Epithelial cell of prostate (primary cell): ENCODE measurements around the gene PSMC4.
"Not testable (repeated sequence)": the region's sequence is repeated elsewhere in the genome, so short reads cannot be mapped to it uniquely, and the experiment has no call there.

Experiments
- DNase-seq: peaks from one replicate; pipeline ENCODE4 v3.0.0-alpha.2; 2011; ENCODE audit warnings: low read depth, low spot score
- H3K27ac ChIP-seq: fragments of 450-650 bp; 2 replicates; pipeline ENCODE4 v1.5.1; 2017; ENCODE audit warnings: mild to moderate bottlenecking

The PSMC4 gene

GRCh38 chr19:39942366-39942730 is 28.6 kb upstream of the PSMC4 start:
- no peak for DNase-seq
- no peak overlapping the region for H3K27ac ChIP-seq

DNA sequence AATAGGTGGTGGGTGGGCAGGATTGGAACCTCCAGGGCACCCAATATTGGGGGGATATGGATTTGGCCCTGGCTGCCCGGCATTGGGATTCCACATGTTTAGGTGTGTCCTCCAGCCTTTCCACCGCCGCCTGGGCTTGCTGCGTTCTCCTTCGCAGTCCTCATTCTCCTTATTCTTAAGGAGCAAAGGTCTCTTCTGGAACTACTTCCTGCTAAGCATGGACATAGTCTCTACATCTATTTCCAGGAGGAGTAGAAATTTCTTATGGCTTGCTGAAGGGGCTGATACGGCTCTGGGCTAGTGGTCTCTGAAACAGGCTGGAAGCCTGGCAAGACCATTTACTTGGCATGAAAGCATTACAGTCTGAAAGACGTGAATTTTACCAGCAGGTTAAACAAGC is 27.4 kb upstream of the PSMC4 start:
- H3K27ac ChIP-seq, result peak overlapping the region; percentile 47
- no peak for DNase-seq

DNA sequence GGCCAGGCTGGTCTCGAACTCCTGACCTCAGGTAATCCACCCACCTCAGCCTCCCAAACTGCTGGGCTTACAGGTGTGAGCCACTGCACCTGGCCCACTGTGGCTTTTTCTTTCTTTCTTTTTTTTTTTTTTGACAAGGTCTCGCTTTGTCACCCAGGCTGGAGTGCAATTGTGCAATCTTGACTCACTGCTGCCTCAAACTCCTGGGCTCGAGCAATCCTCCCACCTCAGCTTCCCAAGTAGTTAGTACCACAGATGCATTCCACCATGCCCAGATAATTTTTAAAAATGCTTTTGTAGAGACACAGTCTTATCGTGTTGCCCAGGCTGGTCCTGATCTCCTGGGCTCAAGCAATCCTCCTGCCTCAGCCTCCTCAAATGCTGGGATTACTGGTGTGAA is 24.4 kb upstream of the PSMC4 start:
- DNase-seq, result no peak
- no peak overlapping the region for H3K27ac ChIP-seq

GRCh38 chr19:39949026-39949747 is 21.8 kb upstream of the PSMC4 start:
- DNase-seq, result no peak
- H3K27ac ChIP-seq, result no peak overlapping the region

GRCh38 chr19:39951065-39951650 is 19.8 kb upstream of the PSMC4 start:
- DNase-seq, result no peak
- H3K27ac ChIP-seq, result no peak overlapping the region

DNA sequence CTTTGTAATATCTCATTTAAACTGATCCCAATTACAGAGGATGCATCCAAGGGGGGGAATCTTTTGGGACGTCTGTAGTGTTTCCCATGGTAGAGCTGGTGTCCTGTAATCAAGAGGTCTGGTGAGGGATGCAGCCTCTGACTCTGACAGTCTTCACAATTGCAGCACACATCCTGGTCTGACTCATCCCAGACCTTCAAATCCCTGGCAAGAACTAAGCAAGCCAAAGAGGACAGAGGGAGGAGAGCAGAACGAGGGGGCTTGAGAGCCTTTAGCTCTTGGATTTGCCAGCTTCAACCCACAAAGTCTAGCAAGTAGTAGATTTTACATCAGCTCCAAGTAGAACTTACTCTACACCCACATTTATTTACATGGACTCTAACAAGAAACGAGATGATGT is 19.3 kb upstream of the PSMC4 start:
- no peak overlapping the region for H3K27ac ChIP-seq
- peak; percentile 31 for DNase-seq

- no peak overlapping the region for H3K27ac ChIP-seq
- no peak for DNase-seq
These were observed 17.1 kb upstream of the PSMC4 start for GRCh38 chr19:39953915-39954314.

DNA sequence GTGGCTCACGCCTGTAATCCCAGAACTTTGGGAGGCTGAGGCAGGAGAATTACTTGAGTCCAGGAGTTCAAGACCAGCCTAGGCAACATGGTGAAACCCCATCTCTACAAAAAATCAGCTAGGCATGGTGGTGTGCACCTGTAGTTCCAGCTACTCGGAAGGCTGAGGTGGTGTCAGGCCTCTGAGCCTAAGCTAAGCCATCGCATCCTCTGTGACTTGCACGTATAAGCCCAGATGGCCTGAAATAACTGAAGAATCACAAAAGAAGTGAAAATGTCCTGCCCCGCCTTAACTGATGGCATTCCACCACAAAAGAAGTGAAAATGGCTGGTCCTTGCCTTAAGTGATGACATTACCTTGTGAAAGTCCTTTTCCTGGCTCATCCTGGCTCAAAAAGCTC is 13.1 kb upstream of the PSMC4 start:
- not testable (repeated sequence) for H3K27ac ChIP-seq, DNase-seq

DNA sequence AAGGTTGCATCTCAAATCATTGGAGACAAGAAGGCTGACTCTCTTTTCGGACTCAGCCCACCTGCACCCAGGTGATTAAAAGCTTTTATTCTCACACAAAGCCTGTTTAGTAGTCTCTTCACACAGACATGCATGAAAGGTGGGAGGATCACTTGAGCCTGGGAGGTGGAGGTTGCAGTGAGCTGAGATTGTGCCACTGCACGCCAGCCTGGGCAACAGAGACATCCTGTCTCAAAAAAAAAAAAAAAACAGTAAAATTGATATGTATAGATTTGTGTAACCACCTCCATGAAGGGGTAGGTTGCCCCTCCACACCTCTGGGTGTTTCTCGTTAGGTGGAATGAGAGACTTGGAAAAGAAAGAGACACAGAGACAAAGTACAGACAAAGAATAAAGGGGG is 12.0 kb upstream of the PSMC4 start:
- not testable (repeated sequence) for DNase-seq, H3K27ac ChIP-seq

- not testable (repeated sequence) for DNase-seq, H3K27ac ChIP-seq
These were observed 11.6 kb upstream of the PSMC4 start for GRCh38 chr19:39959407-39959806.

- no peak overlapping the region for H3K27ac ChIP-seq
- no peak for DNase-seq
These were observed 7.1 kb upstream of the PSMC4 start for GRCh38 chr19:39963898-39964297.

DNA sequence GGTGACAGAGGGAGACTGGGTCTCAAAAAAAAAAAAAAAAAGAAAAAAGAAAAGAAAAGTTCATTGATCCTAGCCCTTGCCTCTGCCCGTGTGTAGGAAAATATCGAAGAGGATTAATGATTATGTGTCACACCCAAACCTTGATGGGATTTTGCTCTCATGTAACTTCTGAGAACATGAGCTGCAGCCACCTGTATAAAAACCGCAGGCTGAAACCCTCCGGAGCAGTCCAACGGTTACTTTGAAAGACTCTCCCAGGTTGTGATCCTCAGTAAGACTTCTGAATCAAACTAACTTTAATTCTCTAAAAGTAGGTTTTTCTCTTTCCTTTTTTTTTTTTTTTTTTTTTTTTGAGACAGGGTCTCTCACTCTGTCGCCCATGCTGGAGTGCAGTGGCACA is 4.3 kb upstream of the PSMC4 start:
- DNase-seq, result no peak
- no peak overlapping the region for H3K27ac ChIP-seq

DNA sequence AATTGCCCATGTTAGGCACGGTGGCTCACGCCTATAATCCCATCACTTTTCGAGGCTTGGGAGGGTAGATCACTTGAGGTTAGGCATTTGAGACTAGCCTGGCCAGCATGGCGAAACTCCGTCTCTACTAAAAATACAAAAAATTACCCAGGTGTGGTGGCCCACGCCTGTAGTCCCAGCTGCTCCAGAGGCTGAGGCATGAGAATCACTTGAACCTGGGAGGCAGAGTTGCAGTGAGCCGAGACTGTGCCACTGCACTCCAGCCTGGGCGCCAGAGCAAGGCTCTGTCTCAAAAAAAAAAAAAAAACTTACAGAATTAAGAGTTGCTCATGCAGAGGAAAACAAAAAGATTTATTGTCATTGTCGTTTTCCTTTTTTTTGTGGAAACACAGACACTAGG is 3.4 kb upstream of the PSMC4 start:
- H3K27ac ChIP-seq, result no peak overlapping the region
- DNase-seq, result no peak

DNA sequence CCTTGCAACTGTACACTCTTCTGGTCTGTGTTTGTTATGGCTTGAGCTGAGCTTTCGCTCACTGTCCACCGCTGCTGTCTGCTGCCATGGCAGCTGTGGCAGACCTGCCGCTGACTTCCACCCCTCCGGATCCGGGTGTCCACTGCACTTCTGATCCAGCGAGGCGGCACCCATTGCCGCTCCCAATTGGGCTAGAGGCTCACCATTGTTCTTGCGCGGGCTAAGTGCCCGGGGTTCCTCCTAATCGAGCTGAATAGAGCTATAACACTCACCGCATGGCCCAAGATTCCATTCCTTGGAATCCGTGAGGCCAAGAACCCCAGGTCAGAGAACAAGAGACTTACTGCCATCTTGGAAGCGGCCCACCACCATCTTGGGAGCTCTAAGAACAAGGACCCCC is 2.2 kb upstream of the PSMC4 start:
- DNase-seq, result no peak
- H3K27ac ChIP-seq, result peak overlapping the region; percentile 67

DNA sequence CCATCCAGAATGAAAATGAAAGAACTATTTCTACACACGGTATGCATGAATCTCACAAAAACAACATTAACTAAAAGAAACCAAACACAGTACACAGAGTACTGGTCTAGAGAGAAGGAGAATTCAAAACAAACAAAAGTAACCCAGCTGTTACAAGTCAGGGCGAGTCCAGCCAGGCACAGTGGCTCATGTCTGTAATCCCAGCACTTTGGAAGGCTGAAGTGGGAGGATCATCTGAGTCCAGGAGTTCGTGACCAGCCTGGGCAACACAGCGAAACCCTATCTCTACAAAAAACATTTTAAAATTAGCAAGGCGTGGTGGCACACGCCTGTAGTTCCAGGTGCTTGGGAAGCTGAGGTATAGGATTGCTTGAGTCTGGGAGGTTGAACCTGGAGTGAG is 1.7 kb upstream of the PSMC4 start:
- peak; percentile 34 for DNase-seq

DNA sequence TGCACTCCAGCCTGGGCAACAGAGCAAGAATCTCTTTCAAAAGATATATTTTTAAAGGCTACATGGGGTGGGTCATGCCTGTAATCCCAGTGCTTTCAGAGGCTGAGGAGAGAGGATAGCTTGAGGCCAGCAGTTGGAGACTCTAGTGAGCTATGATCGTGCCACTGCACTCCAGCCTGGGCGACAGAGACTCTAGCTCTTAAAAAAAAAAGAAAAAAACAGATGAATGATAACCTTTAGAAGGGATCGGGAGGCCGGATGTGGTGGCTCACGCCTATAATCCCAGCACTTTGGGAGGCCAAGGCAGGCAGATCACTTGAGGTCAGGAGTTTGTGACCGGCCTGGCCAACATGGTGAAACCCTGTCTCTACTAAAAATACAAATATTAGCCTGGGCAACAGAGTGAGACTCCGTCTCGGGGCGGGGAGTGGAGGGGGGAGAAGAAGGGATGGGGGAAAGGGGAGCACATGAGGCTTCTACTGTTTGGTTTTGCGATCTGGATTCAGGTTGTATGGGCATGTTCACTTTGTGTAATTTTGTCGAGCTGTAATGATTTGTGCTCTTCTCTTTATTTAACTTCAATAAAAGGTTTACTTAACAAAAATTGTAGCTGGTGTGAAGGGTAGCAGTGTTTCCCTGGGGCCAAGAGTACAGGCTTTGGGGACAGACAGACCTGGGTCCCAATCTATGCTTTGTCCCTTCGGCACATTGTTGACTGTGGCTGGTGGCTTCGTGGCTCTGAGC is 1.1 kb upstream of the PSMC4 start:
- peak overlapping the region; percentile 67 for H3K27ac ChIP-seq
- DNase-seq, result no peak

More for the DNA sequence above, 1.7 kb upstream of the PSMC4 start:
- peak overlapping the region; percentile 67 for H3K27ac ChIP-seq

DNA sequence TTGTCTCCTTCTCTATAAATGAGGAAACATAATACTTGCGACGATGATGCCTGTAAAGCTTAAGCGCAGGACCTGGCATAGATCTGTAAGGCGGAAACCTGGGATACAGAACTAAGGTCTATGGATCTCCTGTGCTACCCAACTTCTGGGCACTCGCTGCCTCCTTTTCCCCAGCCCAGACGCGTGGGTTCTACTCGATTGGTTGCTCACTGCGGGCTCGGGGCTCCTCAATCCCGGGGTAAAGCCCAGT is 615 bp upstream of the PSMC4 start:
- H3K27ac ChIP-seq, result peak overlapping the region; percentile 67
- DNase-seq, result no peak

DNA sequence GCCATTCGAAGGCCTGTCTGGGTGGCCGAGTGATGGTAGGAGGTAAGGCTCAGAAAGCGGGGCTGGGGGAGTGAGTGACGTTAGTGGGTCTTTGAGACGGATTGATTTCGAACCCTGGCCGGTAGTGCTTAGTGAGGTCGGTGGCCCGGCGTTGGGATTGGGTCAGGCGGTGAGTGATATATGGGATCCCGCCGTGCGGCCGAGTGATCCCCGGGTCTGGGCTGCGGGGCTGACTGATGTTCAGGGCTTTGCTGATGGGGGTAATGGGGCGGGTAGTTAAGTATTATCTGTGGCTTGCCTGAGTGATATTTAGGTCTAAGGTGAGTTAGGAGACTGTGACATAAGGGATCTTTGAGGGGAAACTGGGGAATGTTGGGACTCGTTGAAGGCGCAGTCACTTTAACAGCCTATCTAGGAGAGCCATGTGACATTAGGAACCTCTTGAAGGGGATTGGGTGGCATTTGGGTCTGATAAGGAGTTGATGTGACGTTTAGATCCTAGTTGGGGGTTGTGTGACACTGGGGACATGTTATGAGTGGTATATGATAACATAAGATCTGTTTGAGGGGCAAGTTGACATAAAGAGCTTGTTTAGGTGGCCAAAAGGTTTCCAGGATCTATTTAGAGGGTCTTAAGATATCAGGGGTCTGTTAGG is 543 bp downstream of the PSMC4 start:
- H3K27ac ChIP-seq, result peak overlapping the region; percentile 67
- no peak for DNase-seq

- H3K27ac ChIP-seq, result no peak overlapping the region
- DNase-seq, result no peak
These were observed 3.6 kb downstream of the PSMC4 start for GRCh38 chr19:39974377-39975155.

- no peak for DNase-seq
- no peak overlapping the region for H3K27ac ChIP-seq
These were observed 11.9 kb downstream of the PSMC4 start for GRCh38 chr19:39982883-39983282.
